GM12864 (cell line): ENCODE measurements around the gene CFAP61.

Experiments
- DNase-seq: peaks from one replicate; pipeline ENCODE4 v3.0.0-alpha.2; 2011; ENCODE audit warnings: low read depth
- H3K4me3 ChIP-seq: 2 replicates; pipeline ENCODE4 v1.5.1; 2011; ENCODE audit warnings: mild to moderate bottlenecking, low read depth, low read length, control low read depth
- TF ChIP-seq, protein P1 (sequence below): IDR thresholded peaks from 2 replicates; pipeline ENCODE4 v1.5.1; 2011; ENCODE audit warnings: low read depth, mild to moderate bottlenecking, moderate library complexity, low read length, control low read depth, inconsistent platforms; ENCODE audit errors: missing control alignments

The CFAP61 gene

DNA sequence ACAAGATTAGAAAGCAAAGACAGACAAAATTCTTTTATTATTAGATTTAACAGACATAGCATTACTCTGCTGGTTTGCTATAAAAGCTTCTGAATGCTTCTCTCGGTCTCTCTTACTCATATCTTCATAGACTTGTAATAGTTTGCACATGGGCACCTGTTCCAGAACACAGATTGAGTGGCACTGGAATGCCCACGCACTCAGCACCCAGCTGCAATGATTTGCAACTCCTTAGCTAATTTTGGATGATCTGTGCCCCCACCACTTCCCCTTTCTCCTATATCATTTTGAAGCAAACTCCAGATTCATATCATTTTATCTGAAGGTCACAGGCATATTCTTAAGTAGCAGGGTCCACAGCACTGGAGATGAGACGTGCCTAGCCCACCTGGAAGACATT is 148.8 kb downstream of the CFAP61 start:
- no peak overlapping the region for H3K4me3 ChIP-seq
- TF ChIP-seq, protein P1, sequence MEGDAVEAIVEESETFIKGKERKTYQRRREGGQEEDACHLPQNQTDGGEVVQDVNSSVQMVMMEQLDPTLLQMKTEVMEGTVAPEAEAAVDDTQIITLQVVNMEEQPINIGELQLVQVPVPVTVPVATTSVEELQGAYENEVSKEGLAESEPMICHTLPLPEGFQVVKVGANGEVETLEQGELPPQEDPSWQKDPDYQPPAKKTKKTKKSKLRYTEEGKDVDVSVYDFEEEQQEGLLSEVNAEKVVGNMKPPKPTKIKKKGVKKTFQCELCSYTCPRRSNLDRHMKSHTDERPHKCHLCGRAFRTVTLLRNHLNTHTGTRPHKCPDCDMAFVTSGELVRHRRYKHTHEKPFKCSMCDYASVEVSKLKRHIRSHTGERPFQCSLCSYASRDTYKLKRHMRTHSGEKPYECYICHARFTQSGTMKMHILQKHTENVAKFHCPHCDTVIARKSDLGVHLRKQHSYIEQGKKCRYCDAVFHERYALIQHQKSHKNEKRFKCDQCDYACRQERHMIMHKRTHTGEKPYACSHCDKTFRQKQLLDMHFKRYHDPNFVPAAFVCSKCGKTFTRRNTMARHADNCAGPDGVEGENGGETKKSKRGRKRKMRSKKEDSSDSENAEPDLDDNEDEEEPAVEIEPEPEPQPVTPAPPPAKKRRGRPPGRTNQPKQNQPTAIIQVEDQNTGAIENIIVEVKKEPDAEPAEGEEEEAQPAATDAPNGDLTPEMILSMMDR: no peak
- DNase-seq: no peak

GRCh38 chr20:20201639-20202038 is 149.3 kb downstream of the CFAP61 start:
- no peak overlapping the region for H3K4me3 ChIP-seq
- no peak for DNase-seq
- TF ChIP-seq, protein P1: no peak

- no peak for DNase-seq
- no peak overlapping the region for H3K4me3 ChIP-seq
- TF ChIP-seq, protein P1: no peak
Measured at GRCh38 chr20:20202768-20203167, 150.4 kb downstream of the CFAP61 start.

GRCh38 chr20:20203784-20204183 is 151.5 kb downstream of the CFAP61 start:
- no peak for DNase-seq
- no peak overlapping the region for H3K4me3 ChIP-seq
- TF ChIP-seq, protein P1: no peak

DNA sequence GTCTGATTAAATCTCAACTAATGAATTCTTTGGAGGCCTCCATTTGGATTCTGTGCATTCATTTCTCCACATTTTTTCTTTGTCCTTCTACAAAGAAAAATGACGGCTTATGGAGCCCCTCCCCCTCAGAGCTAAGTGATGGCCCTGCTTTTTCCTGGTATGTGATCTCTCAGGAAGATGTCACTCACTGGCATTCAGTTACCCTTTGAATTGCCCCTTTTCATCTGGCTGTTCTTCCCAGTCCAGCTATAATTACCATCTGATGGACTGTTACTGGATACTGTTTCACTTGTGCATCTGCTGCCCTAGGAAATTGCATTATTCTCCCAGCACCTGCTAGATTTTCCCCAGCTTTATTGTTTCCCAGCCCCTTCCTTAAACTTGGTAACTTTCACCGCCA is 151.9 kb downstream of the CFAP61 start:
- no peak overlapping the region for H3K4me3 ChIP-seq
- DNase-seq: no peak
- TF ChIP-seq, protein P1: no peak

GRCh38 chr20:20205141-20205861 is 153.0 kb downstream of the CFAP61 start:
- H3K4me3 ChIP-seq: no peak overlapping the region
- TF ChIP-seq, protein P1: no peak
- no peak for DNase-seq

GRCh38 chr20:20205862-20206236 is 153.5 kb downstream of the CFAP61 start:
- TF ChIP-seq, protein P1: no peak
- H3K4me3 ChIP-seq: no peak overlapping the region
- DNase-seq: no peak
